ENCODE results near the gene BEND3.
"Not testable (repeated sequence)": the region's sequence is repeated elsewhere in the genome, so short reads cannot be mapped to it uniquely, and the experiment has no call there.

BEND3 gene

DNA sequence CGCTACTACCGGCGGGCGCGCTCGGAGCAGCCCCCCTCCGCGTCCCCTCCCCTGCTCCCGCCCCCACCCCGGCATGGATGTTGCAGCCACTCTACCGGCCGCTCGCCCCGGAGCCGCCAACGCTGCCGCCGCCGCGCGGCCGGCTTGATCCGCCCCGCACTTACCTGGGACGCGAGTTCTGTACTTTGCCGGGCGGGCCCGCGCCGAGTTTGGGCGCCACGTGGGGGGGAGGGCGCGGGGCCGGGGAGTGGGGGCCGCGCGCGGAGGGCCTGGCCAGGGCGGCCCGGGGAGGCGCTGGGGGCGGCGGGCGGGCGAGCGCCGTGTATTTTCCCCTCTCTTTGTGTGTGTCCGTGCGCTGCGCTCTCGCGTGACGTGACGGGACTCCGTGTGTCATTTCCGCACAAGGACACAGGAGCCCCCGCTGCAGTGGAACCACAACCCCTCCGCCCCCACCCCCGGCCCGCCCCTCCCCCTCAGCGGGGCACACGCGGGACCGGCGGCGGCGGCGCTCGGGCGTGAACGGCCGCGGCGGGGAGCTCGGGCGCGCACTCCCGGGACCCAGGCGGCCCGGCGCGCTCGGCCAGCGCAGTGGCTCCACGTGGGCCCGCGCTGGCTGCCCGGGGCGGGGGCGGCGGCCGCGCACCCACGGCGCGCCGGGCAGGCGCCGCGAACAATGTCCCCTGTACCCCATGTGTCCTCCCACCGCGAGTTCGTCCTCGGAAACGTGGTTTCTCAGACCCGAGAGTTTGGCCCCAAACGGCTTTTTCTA, at the start of gene BEND3:
TSS of gene BEND3 (minus strand) at position 590 of the 769 bp plus-strand sequence. CDS start 16,230 bp downstream, outside the sequence.
- Mint-ChIP-seq H3K27me3 (peaks cover 12% of the 10 kb centered on the region), H3K4me1 (peaks cover 21% of the 10 kb centered on the region), H3K9me3 (no peaks in the 10 kb centered on the region), H3K36me3 (ENCODE audit: low read depth) (peaks cover 2% of the 10 kb centered on the region), H3K4me3 (peak within 1 kb of the TSS; percentile 76), H3K27ac (peak within 1 kb of the TSS; percentile 76)
- peak; percentile 22 for ATAC-seq
- DNase-seq = peak; percentile 35

- DNase-seq; H3K4me3 Mint-ChIP-seq; H3K9me3 Mint-ChIP-seq; H3K27ac Mint-ChIP-seq; ATAC-seq; H3K4me1 Mint-ChIP-seq; H3K27me3 Mint-ChIP-seq; H3K36me3 Mint-ChIP-seq (ENCODE audit: low read depth): not testable (repeated sequence)
Observed at GRCh38 chr6:107164299-107164698, 49.0 kb upstream of the BEND3 start.

DNA sequence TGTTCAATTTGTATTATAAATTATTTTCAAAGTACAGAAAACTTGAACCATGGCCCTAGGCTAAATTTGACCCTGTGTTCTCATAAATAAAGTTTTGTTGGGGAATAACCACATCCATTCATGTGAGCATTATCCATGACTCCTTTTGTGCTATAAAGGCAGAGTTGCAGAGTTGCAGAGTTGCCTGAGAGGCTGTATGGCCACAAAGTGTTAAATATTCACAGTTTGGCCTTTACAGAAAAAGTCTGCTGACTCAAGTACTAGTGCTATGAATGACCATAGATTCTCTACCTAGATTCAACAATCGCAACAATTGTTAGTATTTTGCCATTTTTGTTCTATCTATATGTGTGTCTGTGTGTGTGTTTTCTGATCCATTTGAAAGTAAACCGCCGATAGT, 46.2 kb upstream of the BEND3 start:
- DNase-seq (no peak), ATAC-seq (no peak)
- H3K9me3 Mint-ChIP-seq = no peaks in the 10 kb centered on the region
- H3K27ac Mint-ChIP-seq = no peak overlapping the region
- H3K36me3 Mint-ChIP-seq (ENCODE audit: low read depth) = peaks cover 1% of the 10 kb centered on the region
- H3K4me1 Mint-ChIP-seq = no peaks in the 10 kb centered on the region
- H3K4me3 Mint-ChIP-seq = no peak overlapping the region
- no peaks in the 10 kb centered on the region for H3K27me3 Mint-ChIP-seq

DNA sequence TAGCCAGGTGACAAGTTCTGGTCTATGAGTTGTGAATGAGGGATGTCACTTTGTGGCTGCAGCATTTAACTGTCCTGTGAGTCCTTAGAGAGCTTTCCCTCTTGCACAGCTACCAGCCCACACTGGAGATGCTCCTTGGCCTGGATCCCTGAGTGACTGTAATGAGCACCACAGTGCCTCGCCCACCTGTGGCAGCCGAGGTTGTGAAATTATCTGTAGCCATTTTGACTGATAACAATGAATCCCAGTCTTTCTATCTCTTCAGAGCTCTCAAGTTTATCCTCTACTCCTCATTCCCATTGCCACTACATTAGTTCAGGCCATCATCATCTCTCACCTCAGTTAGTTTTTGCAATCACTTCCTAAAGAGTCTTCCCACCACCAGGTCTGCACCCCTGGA, 41.3 kb upstream of the BEND3 start:
- H3K27ac Mint-ChIP-seq = no peak overlapping the region
- DNase-seq (no peak), ATAC-seq (no peak)
- H3K36me3 Mint-ChIP-seq (ENCODE audit: low read depth) = peaks cover 1% of the 10 kb centered on the region
- H3K4me1 Mint-ChIP-seq = no peaks in the 10 kb centered on the region
- H3K4me3 Mint-ChIP-seq = no peak overlapping the region
- H3K9me3 Mint-ChIP-seq = no peaks in the 10 kb centered on the region
- H3K27me3 Mint-ChIP-seq = no peaks in the 10 kb centered on the region

- H3K27me3 Mint-ChIP-seq = no peaks in the 10 kb centered on the region
- H3K27ac Mint-ChIP-seq = no peak overlapping the region
- no peaks in the 10 kb centered on the region for H3K4me1 Mint-ChIP-seq
- ATAC-seq (no peak), DNase-seq (no peak)
- H3K9me3 Mint-ChIP-seq = no peaks in the 10 kb centered on the region
- H3K4me3 Mint-ChIP-seq = no peak overlapping the region
- H3K36me3 Mint-ChIP-seq (ENCODE audit: low read depth) = peaks cover 1% of the 10 kb centered on the region
Observed at GRCh38 chr6:107154801-107155160, 39.5 kb upstream of the BEND3 start.

- ATAC-seq (no peak), DNase-seq (no peak)
- H3K4me3 Mint-ChIP-seq = no peak overlapping the region
- H3K9me3 Mint-ChIP-seq = no peaks in the 10 kb centered on the region
- no peaks in the 10 kb centered on the region for H3K27me3 Mint-ChIP-seq
- no peaks in the 10 kb centered on the region for H3K4me1 Mint-ChIP-seq
- H3K36me3 Mint-ChIP-seq (ENCODE audit: low read depth) = peaks cover 1% of the 10 kb centered on the region
- H3K27ac Mint-ChIP-seq = no peak overlapping the region
Observed at GRCh38 chr6:107154131-107154800, 39.0 kb upstream of the BEND3 start.

- no peak overlapping the region for H3K4me3 Mint-ChIP-seq
- no peaks in the 10 kb centered on the region for H3K9me3 Mint-ChIP-seq
- DNase-seq (no peak), ATAC-seq (no peak)
- peaks cover 1% of the 10 kb centered on the region for H3K36me3 Mint-ChIP-seq (ENCODE audit: low read depth)
- H3K4me1 Mint-ChIP-seq = no peaks in the 10 kb centered on the region
- H3K27ac Mint-ChIP-seq = no peak overlapping the region
- H3K27me3 Mint-ChIP-seq = no peaks in the 10 kb centered on the region
Observed at GRCh38 chr6:107152638-107153430, 37.5 kb upstream of the BEND3 start.

DNA sequence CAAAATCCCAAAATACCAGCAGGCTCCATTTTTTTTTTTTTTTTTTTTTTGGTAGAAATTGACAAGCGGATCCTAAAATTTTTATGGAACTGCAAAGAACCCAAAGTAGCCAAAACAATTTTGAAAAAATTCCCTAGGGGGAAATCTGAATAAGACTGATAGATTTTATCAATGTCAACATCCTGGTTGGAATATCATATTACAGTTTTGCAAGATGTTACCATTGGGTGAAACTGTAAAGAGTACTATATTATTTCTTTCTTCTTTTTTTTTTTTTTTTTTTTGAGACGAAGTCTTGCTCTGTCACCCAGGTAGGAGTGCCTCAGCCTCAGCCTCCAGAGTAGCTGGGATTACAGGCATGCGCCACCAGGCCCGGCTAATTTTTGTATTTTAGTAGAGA, 29.4 kb upstream of the BEND3 start:
- ATAC-seq = no peak
- Mint-ChIP-seq H3K27ac (no peak overlapping the region), H3K9me3 (no peaks in the 10 kb centered on the region), H3K4me1 (no peaks in the 10 kb centered on the region), H3K36me3 (ENCODE audit: low read depth) (no peaks in the 10 kb centered on the region), H3K4me3 (no peak overlapping the region), H3K27me3 (no peaks in the 10 kb centered on the region)
- DNase-seq = no peak

DNA sequence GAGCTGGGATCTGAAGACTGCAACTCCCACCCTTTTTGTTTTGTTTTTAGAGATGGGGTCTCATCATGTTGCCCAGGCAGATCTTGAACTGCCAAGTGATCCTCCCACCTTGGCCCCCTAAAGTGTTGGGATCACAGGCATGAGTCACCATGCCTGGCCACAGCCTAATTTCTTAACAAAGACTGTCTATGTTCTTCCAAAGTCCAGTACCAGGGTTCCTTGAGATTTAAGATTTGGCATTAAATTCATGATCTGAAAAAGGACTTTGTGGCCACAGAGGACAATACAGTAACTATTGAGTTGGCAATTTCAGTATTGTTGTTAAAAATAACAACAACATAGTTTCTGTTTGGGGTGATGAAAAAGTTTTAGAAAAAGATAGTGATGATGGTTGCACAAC, 28.7 kb upstream of the BEND3 start:
- Mint-ChIP-seq H3K27ac (no peak overlapping the region), H3K4me1 (no peaks in the 10 kb centered on the region), H3K36me3 (ENCODE audit: low read depth) (no peaks in the 10 kb centered on the region), H3K9me3 (no peaks in the 10 kb centered on the region), H3K27me3 (no peaks in the 10 kb centered on the region), H3K4me3 (no peak overlapping the region)
- ATAC-seq (no peak), DNase-seq (no peak)

GRCh38 chr6:107140581-107140980, 25.3 kb upstream of the BEND3 start:
- Mint-ChIP-seq H3K27me3 (no peaks in the 10 kb centered on the region), H3K4me1 (no peaks in the 10 kb centered on the region), H3K27ac (no peak overlapping the region), H3K36me3 (ENCODE audit: low read depth) (no peaks in the 10 kb centered on the region), H3K9me3 (no peaks in the 10 kb centered on the region), H3K4me3 (no peak overlapping the region)
- DNase-seq (no peak), ATAC-seq (no peak)

- DNase-seq, H3K27ac Mint-ChIP-seq, H3K27me3 Mint-ChIP-seq: not testable (repeated sequence)
Observed at GRCh38 chr6:107136324-107136723, 21.0 kb upstream of the BEND3 start.

DNA sequence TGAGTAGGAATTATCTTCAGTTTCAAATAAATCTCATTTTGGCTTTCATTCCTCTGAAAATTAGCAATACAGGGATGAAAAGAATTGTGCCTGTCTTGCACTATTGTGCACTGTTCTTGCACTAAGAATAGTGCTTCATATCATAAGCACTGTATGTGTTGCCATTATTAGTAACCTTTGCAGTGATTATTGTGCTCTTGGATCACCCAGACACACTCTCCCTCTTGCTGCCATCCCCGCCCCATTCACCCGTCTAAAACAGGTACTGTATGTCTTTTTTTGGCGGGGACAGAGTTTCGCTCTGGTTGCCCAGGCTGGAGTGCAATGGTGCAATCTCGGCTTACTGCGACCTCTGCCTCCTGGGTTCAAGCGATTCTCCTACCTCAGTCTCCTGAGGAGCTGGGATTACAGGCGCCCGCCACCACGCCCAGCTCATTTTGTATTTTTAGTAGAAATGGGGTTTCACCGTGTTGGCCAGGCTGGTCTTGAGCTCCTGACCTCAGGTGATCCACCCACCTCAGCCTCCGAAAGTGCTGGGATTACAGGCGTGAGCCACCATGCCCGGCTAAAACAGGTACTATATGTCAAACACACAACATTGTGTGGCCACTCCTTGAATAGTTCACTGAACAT, 19.8 kb upstream of the BEND3 start:
- not testable (repeated sequence) for H3K4me3 Mint-ChIP-seq; DNase-seq; H3K9me3 Mint-ChIP-seq; H3K27me3 Mint-ChIP-seq; H3K27ac Mint-ChIP-seq; ATAC-seq; H3K36me3 Mint-ChIP-seq (ENCODE audit: low read depth); H3K4me1 Mint-ChIP-seq

More at GRCh38 chr6:107136324-107136723, 21.0 kb upstream of the BEND3 start:
- H3K36me3 Mint-ChIP-seq (ENCODE audit: low read depth); H3K4me3 Mint-ChIP-seq; H3K4me1 Mint-ChIP-seq; H3K9me3 Mint-ChIP-seq; ATAC-seq: not testable (repeated sequence)

- Mint-ChIP-seq H3K4me1 (no peaks in the 10 kb centered on the region), H3K27ac (no peak overlapping the region), H3K36me3 (ENCODE audit: low read depth) (no peaks in the 10 kb centered on the region), H3K9me3 (no peaks in the 10 kb centered on the region), H3K27me3 (no peaks in the 10 kb centered on the region), H3K4me3 (no peak overlapping the region)
- ATAC-seq = no peak
- DNase-seq = peak; percentile 31
Observed at GRCh38 chr6:107132330-107132954, 17.1 kb upstream of the BEND3 start.

- Mint-ChIP-seq H3K4me1 (no peaks in the 10 kb centered on the region), H3K9me3 (no peaks in the 10 kb centered on the region), H3K4me3 (no peak overlapping the region), H3K27me3 (no peaks in the 10 kb centered on the region), H3K36me3 (ENCODE audit: low read depth) (no peaks in the 10 kb centered on the region), H3K27ac (no peak overlapping the region)
- DNase-seq (no peak), ATAC-seq (no peak)
Observed at GRCh38 chr6:107129370-107129925, 14.1 kb upstream of the BEND3 start.
